ENCODE results near the gene ZBTB7C. TPM values are rescaled to one million over a fixed set of nuclear protein-coding genes. Genes with fewer than 3 reads are reported as not detected.

Gene ZBTB7C
- total RNA-seq, 1 donor from 2014 or later: 0.15 TPM

- Histone ChIP-seq H3K27me3 (no peaks in the 10 kb centered on the region), H3K9ac (no peak overlapping the region), H3K79me2 (ENCODE audit: low read depth) (no peaks in the 10 kb centered on the region), H3K27ac (no peak overlapping the region), H4K20me1 (ENCODE audit: low read depth) (no peaks in the 10 kb centered on the region), H2AFZ (replicated peaks) (peak overlapping the region; percentile 72), H3K4me1 (peaks cover 14% of the 10 kb centered on the region), H3K36me3 (no peaks in the 10 kb centered on the region), H3K9me3 (ENCODE audit: low read depth) (no peaks in the 10 kb centered on the region), H3K4me3 (no peak overlapping the region), H3K4me2 (no peak overlapping the region), H3F3A (ENCODE audit: low read depth) (no peaks in the 10 kb centered on the region)
- H3K4me3 Mint-ChIP-seq: no peak overlapping the region
- DNase-seq (ENCODE audit: low spot score): no peak
- no peak overlapping the region for H3K27ac Mint-ChIP-seq
- no peaks in the 10 kb centered on the region for H3K9me3 Mint-ChIP-seq
- H3K4me1 Mint-ChIP-seq: peaks cover 14% of the 10 kb centered on the region
- no peaks in the 10 kb centered on the region for H3K36me3 Mint-ChIP-seq
- peaks cover 4% of the 10 kb centered on the region for H3K27me3 Mint-ChIP-seq (ENCODE audit: insufficient read depth, low read depth)
- TF ChIP-seq EZH2 (IDR thresholded peaks at IDR 0.05): no peak
- no peak for TF ChIP-seq EZH2phosphoT487 (IDR thresholded peaks at IDR 0.05)
- no peak for TF ChIP-seq CTCF (IDR thresholded peaks at IDR 0.05)
These were observed 302.0 kb downstream of the ZBTB7C start for GRCh38 chr18:48106976-48107781.

- Histone ChIP-seq H3K36me3 (no peaks in the 10 kb centered on the region), H3F3A (ENCODE audit: low read depth) (no peaks in the 10 kb centered on the region), H3K9me3 (ENCODE audit: low read depth) (no peaks in the 10 kb centered on the region), H3K9ac (no peak overlapping the region), H2AFZ (replicated peaks) (peak overlapping the region; percentile 72), H3K4me2 (no peak overlapping the region), H3K4me3 (no peak overlapping the region), H4K20me1 (ENCODE audit: low read depth) (no peaks in the 10 kb centered on the region), H3K79me2 (ENCODE audit: low read depth) (no peaks in the 10 kb centered on the region), H3K4me1 (peaks cover 14% of the 10 kb centered on the region), H3K27ac (no peak overlapping the region), H3K27me3 (no peaks in the 10 kb centered on the region)
- no peaks in the 10 kb centered on the region for H3K36me3 Mint-ChIP-seq
- peak overlapping the region; percentile 5 for H3K27ac Mint-ChIP-seq
- DNase-seq (ENCODE audit: low spot score): no peak
- no peak for TF ChIP-seq EZH2phosphoT487 (IDR thresholded peaks at IDR 0.05)
- no peak for TF ChIP-seq EZH2 (IDR thresholded peaks at IDR 0.05)
- no peak for TF ChIP-seq CTCF (IDR thresholded peaks at IDR 0.05)
- peaks cover 14% of the 10 kb centered on the region for H3K4me1 Mint-ChIP-seq
- H3K27me3 Mint-ChIP-seq (ENCODE audit: insufficient read depth, low read depth): peaks cover 5% of the 10 kb centered on the region
- no peak overlapping the region for H3K4me3 Mint-ChIP-seq
- no peaks in the 10 kb centered on the region for H3K9me3 Mint-ChIP-seq
These were observed 302.7 kb downstream of the ZBTB7C start for GRCh38 chr18:48106498-48106897.

GRCh38 chr18:48105317-48105716 lies 303.9 kb downstream of the ZBTB7C start:
- no peak for DNase-seq (ENCODE audit: low spot score)
- Mint-ChIP-seq H3K27me3 (ENCODE audit: insufficient read depth, low read depth) (peaks cover 5% of the 10 kb centered on the region), H3K4me1 (peaks cover 23% of the 10 kb centered on the region)

More at GRCh38 chr18:48105317-48105716, 303.9 kb downstream of the ZBTB7C start:
- no peaks in the 10 kb centered on the region for H3F3A ChIP-seq (ENCODE audit: low read depth)
- Mint-ChIP-seq H3K36me3 (no peaks in the 10 kb centered on the region), H3K4me3 (no peak overlapping the region), H3K27ac (no peak overlapping the region), H3K9me3 (no peaks in the 10 kb centered on the region)
- H3K9me3 ChIP-seq (ENCODE audit: low read depth): no peaks in the 10 kb centered on the region
- H3K27ac ChIP-seq: no peak overlapping the region
- H3K4me2 ChIP-seq: no peak overlapping the region
- TF ChIP-seq EZH2 (IDR thresholded peaks at IDR 0.05) (no peak), EZH2phosphoT487 (IDR thresholded peaks at IDR 0.05) (no peak), CTCF (IDR thresholded peaks at IDR 0.05) (peak; percentile 16)
- no peaks in the 10 kb centered on the region for H3K79me2 ChIP-seq (ENCODE audit: low read depth)
- H2AFZ ChIP-seq (replicated peaks): no peak overlapping the region
- no peaks in the 10 kb centered on the region for H3K36me3 ChIP-seq
- H3K4me1 ChIP-seq: peaks cover 25% of the 10 kb centered on the region
- no peak overlapping the region for H3K4me3 ChIP-seq
- no peak overlapping the region for H3K9ac ChIP-seq
- no peaks in the 10 kb centered on the region for H3K27me3 ChIP-seq
- H4K20me1 ChIP-seq (ENCODE audit: low read depth): no peaks in the 10 kb centered on the region
